GM12878 (cell line): ENCODE measurements around the gene PRPF18. TPM values are rescaled to one million over a fixed set of nuclear protein-coding genes. Genes with fewer than 3 reads are reported as not detected.
A peak's percentile ranks its signal among the peaks of the same experiment; 100 is the strongest.

Source experiments
- ASH2L ChIP-seq: fragments of 300-600, 200-600 bp; sonication (generic); IDR thresholded peaks from 2 replicates; pipeline ENCODE4 v1.6.1; 2017; ENCODE audit warnings: low read depth, mild to moderate bottlenecking, borderline replicate concordance
- CTCF ChIP-seq, 3 experiments: IDR thresholded peaks in 2 of 3; conservative IDR thresholded peaks in 1 of 3; 2 replicates each; pipeline ENCODE4 v1.5.1; 2011; ENCODE audit warnings: low read depth in 3 of 3, low read length in 3 of 3, mild to moderate bottlenecking in 3 of 3, control low read depth in 2 of 3, moderate library complexity in 2 of 3, inconsistent platforms in 1 of 3, mixed read lengths in 1 of 3; ENCODE audit not compliant: control insufficient read depth in 2 of 3, insufficient read depth in 1 of 3; ENCODE audit errors: extremely low read depth in 1 of 3
- EED ChIP-seq: sonication (generic); IDR thresholded peaks from 2 replicates; pipeline ENCODE4 v1.6.1; 2016; ENCODE audit warnings: antibody characterized with exemption, low read depth
- ESRRA ChIP-seq: IDR thresholded peaks from 2 replicates; pipeline ENCODE4 v1.6.1; 2012; ENCODE audit warnings: mild to moderate bottlenecking, low read length, improper control_type of control experiment
- EZH2 ChIP-seq: IDR thresholded peaks from 2 replicates; pipeline ENCODE4 v1.6.1; 2012; ENCODE audit warnings: low read depth, mild to moderate bottlenecking, control low read depth, inconsistent platforms, low read length, borderline replicate concordance; ENCODE audit not compliant: control insufficient read depth
- HDAC6 ChIP-seq: fragments of 200-600 bp; sonication (generic); IDR thresholded peaks from one replicate; pipeline ENCODE4 v1.8.0; 2017; ENCODE audit warnings: antibody characterized with exemption; ENCODE audit not compliant: unreplicated experiment
- KDM1A ChIP-seq: fragments of 200-600 bp; sonication (generic); IDR thresholded peaks from 2 replicates; pipeline ENCODE4 v1.6.1; 2016; ENCODE audit warnings: borderline replicate concordance
- MTA3 ChIP-seq: IDR thresholded peaks from 2 replicates; pipeline ENCODE4 v1.6.1; 2012; ENCODE audit warnings: low read length, inconsistent platforms, borderline replicate concordance
- PAX5 ChIP-seq: IDR thresholded peaks from 2 replicates; pipeline ENCODE4 v1.6.1; 2011; ENCODE audit warnings: low read depth, low read length, borderline replicate concordance
- POLR2AphosphoS2 ChIP-seq: IDR thresholded peaks from 2 replicates; pipeline ENCODE4 v1.6.1; 2011; ENCODE audit warnings: low read depth, mild to moderate bottlenecking, low read length, improper control_type of control experiment, moderate library complexity
- RAD21 ChIP-seq: IDR thresholded peaks from 2 replicates; pipeline ENCODE4 v1.6.1; 2011; ENCODE audit warnings: mild to moderate bottlenecking, low read depth, low read length, moderate library complexity; ENCODE audit not compliant: insufficient read depth
- RFX5 ChIP-seq: IDR thresholded peaks from 2 replicates; pipeline ENCODE4 v1.6.1; 2011; ENCODE audit warnings: low read depth, low read length, improper control_type of control experiment
- SMC3 ChIP-seq: IDR thresholded peaks from 2 replicates; pipeline ENCODE4 v1.6.1; 2011; ENCODE audit warnings: low read length, improper control_type of control experiment, borderline replicate concordance
- SP1 ChIP-seq: IDR thresholded peaks from one replicate; pipeline ENCODE4 v1.6.1; 2011; ENCODE audit warnings: low read depth, low read length
- STAT3 ChIP-seq: IDR thresholded peaks from 2 replicates; pipeline ENCODE4 v1.6.1; 2011; ENCODE audit warnings: low read depth, low read length, improper control_type of control experiment
- TAF1 ChIP-seq: IDR thresholded peaks from 2 replicates; pipeline ENCODE4 v1.6.1; 2011; ENCODE audit warnings: mild to moderate bottlenecking, low read depth, low read length, borderline replicate concordance
- TCF7 ChIP-seq: IDR thresholded peaks from 2 replicates; pipeline ENCODE4 v1.6.1; 2014; ENCODE audit warnings: antibody characterized with exemption, borderline replicate concordance
- polyA plus RNA-seq, 11 experiments: library from polyadenylated mRNA; depleted of rRNA in 4 of 11; unstranded in 6 of 11; stranded (reverse) in 5 of 11; fragments of >200 nt; fragmentation: Nextera tagmentation in 4 of 11; fragmentation: Illumina TruSeq in 1 of 11; extraction: Ambion mirVana in 4 of 11; extraction: Trizol in 1 of 11; gene quantifications; 1 replicate in 1 of 11; 2 replicates in 10 of 11; pipeline versions ENCODE4 v1.2.1 to v1.2.3, GENCODE V29; 2011 to 2016; ENCODE audit warnings: inconsistent platforms in 2 of 11, missing spikeins in 2 of 11, low read depth in 1 of 11
- total RNA-seq, 4 experiments: library from RNA; depleted of rRNA in 3 of 4; stranded (reverse); fragments of >200 nt in 3 of 4; fragmentation: Illumina TruSeq in 1 of 4; extraction: Trizol in 1 of 4; gene quantifications; 2 replicates each; pipeline versions ENCODE4 v1.2.1 to v1.2.3, GENCODE V29; 2013 to 2021
- TF ChIP-seq, protein P1 (sequence below): fragments of 150-350 bp; IDR thresholded peaks from 2 replicates; pipeline ENCODE4 v1.6.1; 2016; ENCODE audit warnings: low read depth, low read length
- TF ChIP-seq, protein P2 (sequence below): fragments of 450-650 bp; IDR thresholded peaks from 2 replicates; pipeline ENCODE4 v1.6.1; 2017; ENCODE audit warnings: low read depth, mild to moderate bottlenecking, moderate library complexity
- TF ChIP-seq, protein P3 (sequence below): IDR thresholded peaks from 2 replicates; pipeline ENCODE4 v1.6.1; 2011; ENCODE audit warnings: borderline replicate concordance, low read depth, mild to moderate bottlenecking, moderate library complexity, mixed read lengths, low read length; ENCODE audit not compliant: insufficient read depth; ENCODE audit errors: extremely low read length

PRPF18 gene
- total and polyA plus RNA-seq, 10 of the 15 experiments (the other 5 are each of a cell fraction or from before 2014, with no cell fraction given), result 15.6 to 35.8 (median 28.8) TPM

- TF ChIP-seq RFX5, result peak; percentile 53; the same call in 1 of the 2 replicates
- TF ChIP-seq STAT3, result peak; percentile 42; the same call in 1 of the 2 replicates
- TF ChIP-seq RAD21, result 0 out of 2 replicates have a peak, but pooled peaks have one; percentile 24
- TF ChIP-seq KDM1A, result no peak
- TF ChIP-seq, protein P1, sequence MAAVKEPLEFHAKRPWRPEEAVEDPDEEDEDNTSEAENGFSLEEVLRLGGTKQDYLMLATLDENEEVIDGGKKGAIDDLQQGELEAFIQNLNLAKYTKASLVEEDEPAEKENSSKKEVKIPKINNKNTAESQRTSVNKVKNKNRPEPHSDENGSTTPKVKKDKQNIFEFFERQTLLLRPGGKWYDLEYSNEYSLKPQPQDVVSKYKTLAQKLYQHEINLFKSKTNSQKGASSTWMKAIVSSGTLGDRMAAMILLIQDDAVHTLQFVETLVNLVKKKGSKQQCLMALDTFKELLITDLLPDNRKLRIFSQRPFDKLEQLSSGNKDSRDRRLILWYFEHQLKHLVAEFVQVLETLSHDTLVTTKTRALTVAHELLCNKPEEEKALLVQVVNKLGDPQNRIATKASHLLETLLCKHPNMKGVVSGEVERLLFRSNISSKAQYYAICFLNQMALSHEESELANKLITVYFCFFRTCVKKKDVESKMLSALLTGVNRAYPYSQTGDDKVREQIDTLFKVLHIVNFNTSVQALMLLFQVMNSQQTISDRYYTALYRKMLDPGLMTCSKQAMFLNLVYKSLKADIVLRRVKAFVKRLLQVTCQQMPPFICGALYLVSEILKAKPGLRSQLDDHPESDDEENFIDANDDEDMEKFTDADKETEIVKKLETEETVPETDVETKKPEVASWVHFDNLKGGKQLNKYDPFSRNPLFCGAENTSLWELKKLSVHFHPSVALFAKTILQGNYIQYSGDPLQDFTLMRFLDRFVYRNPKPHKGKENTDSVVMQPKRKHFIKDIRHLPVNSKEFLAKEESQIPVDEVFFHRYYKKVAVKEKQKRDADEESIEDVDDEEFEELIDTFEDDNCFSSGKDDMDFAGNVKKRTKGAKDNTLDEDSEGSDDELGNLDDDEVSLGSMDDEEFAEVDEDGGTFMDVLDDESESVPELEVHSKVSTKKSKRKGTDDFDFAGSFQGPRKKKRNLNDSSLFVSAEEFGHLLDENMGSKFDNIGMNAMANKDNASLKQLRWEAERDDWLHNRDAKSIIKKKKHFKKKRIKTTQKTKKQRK, result peak; percentile 30; the same call in 1 of the 2 replicates
- TF ChIP-seq PAX5, result no peak
- TF ChIP-seq TAF1, result peak; percentile 84
- TF ChIP-seq ESRRA, result 0 out of 2 replicates have a peak, but pooled peaks have one; percentile 43
- TF ChIP-seq, protein P2, sequence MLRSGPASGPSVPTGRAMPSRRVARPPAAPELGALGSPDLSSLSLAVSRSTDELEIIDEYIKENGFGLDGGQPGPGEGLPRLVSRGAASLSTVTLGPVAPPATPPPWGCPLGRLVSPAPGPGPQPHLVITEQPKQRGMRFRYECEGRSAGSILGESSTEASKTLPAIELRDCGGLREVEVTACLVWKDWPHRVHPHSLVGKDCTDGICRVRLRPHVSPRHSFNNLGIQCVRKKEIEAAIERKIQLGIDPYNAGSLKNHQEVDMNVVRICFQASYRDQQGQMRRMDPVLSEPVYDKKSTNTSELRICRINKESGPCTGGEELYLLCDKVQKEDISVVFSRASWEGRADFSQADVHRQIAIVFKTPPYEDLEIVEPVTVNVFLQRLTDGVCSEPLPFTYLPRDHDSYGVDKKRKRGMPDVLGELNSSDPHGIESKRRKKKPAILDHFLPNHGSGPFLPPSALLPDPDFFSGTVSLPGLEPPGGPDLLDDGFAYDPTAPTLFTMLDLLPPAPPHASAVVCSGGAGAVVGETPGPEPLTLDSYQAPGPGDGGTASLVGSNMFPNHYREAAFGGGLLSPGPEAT, result peak; percentile 79
- TF ChIP-seq SP1, result peak; percentile 77
- TF ChIP-seq, protein P3, sequence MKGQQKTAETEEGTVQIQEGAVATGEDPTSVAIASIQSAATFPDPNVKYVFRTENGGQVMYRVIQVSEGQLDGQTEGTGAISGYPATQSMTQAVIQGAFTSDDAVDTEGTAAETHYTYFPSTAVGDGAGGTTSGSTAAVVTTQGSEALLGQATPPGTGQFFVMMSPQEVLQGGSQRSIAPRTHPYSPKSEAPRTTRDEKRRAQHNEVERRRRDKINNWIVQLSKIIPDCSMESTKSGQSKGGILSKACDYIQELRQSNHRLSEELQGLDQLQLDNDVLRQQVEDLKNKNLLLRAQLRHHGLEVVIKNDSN, result no peak
- peak; percentile 32; the same call in 1 of the 2 replicates for TF ChIP-seq POLR2AphosphoS2
- TF ChIP-seq HDAC6, result no peak
- peak; percentile 98 to 99 (median 99) for TF ChIP-seq CTCF (IDR thresholded peaks at IDR 0.05 in 2 of 3, conservative IDR thresholded peaks at IDR 0.05 in 1 of 3; ENCODE audit: control insufficient read depth in 2 of 3, extremely low read depth in 1 of 3, insufficient read depth in 1 of 3, low read depth in 3 of 3, low read length in 3 of 3)
- TF ChIP-seq SMC3, result peak; percentile 61
- TF ChIP-seq MTA3, result no peak
- no peak for TF ChIP-seq EZH2
- TF ChIP-seq TCF7, result peak; percentile 45; the same call in 1 of the 2 replicates
- no peak for TF ChIP-seq EED
- TF ChIP-seq ASH2L, result peak; percentile 90; the same call in 1 of the 2 replicates
Observed at GRCh38 chr10:13586676-13587355, at the start of gene PRPF18 (continued).
